GM10847 (cell line): Measurements from ENCODE around the gene POLR2I.
A peak's percentile ranks its signal among the peaks of the same experiment; 100 is the strongest.

Source experiments
- POLR2A ChIP-seq: IDR thresholded peaks from 2 replicates; pipeline ENCODE4 v1.6.1; 2011; ENCODE audit not compliant: insufficient read length; ENCODE audit errors: extremely low read depth

Gene POLR2I

DNA sequence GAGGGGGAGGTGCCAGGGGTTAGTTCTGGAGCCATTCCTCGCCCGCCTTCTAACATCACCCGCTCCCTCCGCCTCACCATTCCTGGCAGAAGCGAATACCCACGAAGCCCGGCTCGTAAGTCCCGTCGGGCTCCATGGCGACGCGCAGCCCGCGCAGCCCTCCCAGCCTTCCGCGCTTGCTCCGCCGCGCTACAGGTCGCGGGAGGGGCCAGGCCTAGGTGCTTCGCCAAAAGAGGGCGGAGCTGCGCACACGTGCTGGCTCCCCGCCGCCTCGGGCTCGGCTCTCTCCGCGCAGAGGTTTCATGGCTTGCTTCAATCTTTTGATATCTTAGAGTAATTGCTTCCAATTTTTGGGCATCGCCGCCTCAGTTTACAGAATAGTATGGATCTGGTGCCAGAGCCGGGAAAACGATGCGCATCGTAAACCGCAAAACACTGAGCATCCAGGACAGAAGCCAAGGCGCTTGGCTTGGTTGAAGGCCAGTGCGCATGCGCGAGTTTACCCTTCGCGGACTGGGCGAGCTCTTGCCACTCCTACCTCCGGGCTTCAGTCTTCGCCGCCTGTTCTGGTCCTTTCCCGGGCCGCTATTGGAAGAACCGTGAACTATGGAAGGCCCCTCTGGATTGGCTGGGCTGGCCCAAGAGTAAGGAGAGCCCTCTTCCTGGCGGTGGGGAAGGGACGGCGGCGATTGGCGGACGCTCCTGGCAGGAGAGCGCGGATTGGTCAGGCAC is at the start of gene POLR2I:
Gene POLR2I, minus strand, starts transcription at position 155 of the 732 bp plus-strand sequence. Its CDS starts 19 bp downstream, at position 136.
- TF ChIP-seq POLR2A: peak; percentile 73

GRCh38 chr19:36163813-36164212 is 49.1 kb upstream of the POLR2I start:
- no peak for TF ChIP-seq POLR2A

DNA sequence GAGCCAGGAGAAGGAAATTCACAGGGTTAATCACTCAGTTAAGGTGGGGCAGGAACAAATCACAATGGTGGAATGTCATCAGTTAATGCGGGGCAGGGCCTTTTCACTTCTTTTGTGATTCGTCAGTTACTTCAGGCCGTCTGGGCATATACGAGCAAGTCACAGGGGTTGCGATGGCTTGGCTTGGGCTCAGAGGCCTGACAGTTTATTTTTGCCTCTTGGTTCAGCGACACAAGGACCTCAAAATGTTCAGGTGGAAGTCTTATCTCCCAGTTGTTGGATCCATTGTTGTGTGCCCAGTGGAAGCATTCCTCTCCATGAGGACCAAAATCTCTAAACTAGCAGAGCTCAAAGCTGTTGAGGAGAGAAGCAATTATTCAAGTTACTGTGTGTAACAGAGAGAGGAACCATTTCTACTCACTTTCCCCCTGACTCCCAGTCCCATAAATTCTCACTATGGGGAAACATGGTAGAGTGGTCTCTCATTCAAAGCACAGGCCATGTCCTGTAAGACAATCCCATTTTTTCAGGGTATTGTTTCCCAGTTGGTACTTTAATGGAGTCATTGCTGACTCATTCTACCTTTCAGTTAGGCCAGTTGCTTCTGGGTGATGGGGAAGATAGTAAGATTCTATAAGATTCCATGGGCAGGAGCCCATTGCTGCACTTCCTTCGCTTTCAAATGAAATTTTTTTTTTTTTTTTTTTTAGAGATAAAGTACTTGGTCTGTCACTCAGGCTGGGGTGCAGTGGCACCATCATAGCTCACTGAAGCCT is 46.3 kb upstream of the POLR2I start:
- TF ChIP-seq POLR2A: no peak

DNA sequence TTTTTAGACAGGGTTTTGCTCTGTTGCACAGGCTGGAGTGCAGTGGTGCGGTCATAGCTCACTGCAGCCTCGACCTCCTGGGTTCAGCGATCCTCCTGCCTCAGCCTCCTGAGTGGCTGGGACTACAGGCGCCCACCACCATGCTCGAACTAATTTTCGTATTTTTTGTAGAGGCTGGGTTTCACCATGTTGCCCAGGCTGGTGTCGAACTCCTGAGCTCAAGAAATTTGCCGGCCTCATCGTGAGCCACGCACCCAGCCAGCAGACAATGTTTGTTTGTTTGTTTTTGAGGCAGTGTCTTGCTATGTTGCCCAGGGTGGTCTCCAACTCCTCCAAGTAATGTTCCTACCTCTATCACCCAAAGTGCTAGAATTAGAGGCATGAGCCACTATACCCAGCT is 38.5 kb upstream of the POLR2I start:
- no peak for TF ChIP-seq POLR2A

DNA sequence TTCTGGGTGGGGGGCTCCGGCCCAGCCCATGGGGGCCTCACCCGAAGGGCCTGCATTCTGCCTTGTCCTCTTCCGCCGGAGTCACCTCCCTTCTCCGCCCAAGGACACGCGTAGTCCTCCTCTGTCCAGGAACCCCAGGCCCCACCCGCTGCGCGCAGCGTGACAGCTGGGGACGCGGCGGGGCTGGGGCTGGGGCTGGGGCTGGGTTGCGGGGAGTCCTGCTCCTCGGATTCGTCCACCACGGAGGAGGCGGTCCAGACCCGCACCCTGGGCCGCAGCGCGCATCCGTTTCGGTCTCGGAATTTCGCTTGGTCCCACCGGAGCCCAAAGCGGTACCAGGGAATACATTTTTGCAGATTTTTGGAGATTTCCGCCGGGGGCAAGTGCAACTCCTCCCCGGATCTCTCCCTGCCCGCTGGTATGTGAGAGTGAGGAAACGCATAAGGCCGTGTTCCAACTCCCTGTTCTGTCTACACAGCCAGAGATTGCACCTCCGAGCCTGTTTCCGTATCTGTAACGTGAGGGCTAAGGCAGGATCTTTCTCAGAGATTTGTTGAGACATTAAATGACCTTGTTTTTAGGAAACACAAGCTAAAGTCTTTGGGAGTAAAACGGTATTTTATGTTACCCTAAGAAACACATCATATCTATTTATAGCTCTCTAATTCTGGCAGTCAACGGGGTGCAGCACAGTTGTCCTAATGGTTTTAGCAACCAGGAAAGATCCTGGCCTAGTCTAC is 37.8 kb upstream of the POLR2I start, which contains the start of gene COX7A1:
Gene COX7A1, minus strand, starts transcription at position 96 of the 740 bp plus-strand sequence. Its CDS starts 40 bp downstream, at position 56.
- TF ChIP-seq POLR2A: no peak

- no peak for TF ChIP-seq POLR2A
Measured at GRCh38 chr19:36152019-36152351, 37.3 kb upstream of the POLR2I start.

- no peak for TF ChIP-seq POLR2A
Measured at GRCh38 chr19:36151144-36152018, 36.7 kb upstream of the POLR2I start.

DNA sequence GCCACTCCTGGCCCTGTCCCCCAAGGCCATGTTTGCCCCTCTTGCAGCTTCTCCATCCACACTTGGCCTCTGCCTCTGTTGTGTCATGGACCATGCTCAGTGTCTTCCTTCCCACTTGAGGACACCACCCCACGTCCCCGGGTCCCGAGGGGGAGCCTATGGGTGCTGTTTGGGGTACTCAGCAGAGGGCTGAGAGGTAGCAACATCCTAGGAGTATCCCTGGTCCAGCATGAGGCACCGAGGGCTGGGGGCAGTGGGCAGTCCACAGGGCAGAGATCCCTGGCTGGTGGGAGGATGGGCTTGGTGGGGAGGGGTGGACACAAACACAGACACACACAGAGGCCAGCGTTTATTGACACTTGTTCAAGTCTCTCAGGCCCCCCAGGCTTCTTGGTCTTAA is 35.9 kb upstream of the POLR2I start:
- no peak for TF ChIP-seq POLR2A

DNA sequence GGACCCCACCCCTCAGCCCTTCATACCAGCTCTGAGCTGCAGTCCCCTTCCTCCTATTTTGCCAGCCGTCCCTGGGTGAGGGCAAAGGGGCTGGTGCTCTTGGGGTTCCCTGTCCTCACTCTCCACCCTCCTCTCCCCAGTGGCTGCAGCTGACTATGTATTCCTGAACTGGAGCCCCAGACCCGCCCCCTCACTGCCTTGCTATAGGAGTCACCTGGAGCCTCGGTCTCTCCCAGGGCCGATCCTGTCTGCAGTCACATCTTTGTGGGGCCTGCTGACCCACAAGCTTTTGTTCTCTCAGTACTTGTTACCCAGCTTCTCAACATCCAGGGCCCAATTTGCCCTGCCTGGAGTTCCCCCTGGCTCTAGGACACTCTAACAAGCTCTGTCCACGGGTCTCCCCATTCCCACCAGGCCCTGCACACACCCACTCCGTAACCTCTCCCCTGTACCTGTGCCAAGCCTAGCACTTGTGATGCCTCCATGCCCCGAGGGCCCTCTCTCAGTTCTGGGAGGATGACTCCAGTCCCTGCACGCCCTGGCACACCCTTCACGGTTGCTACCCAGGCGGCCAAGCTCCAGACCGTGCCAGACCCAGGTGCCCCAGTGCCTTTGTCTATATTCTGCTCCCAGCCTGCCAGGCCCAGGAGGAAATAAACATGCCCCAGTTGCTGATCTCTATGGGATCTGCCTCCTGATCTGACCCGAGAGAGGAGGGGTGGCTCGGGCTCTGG is 35.2 kb upstream of the POLR2I start:
- TF ChIP-seq POLR2A: no peak

- TF ChIP-seq POLR2A: no peak
Measured at GRCh38 chr19:36144624-36145023, 29.9 kb upstream of the POLR2I start.

- TF ChIP-seq POLR2A: no peak
Measured at GRCh38 chr19:36142496-36142895, 27.8 kb upstream of the POLR2I start.

- TF ChIP-seq POLR2A: no peak
Measured at GRCh38 chr19:36142046-36142445, 27.4 kb upstream of the POLR2I start.

- TF ChIP-seq POLR2A: peak; percentile 12
Measured at GRCh38 chr19:36141039-36141927, 26.6 kb upstream of the POLR2I start.
